H1 (cell line): ENCODE measurements around the gene GNAT2. TPM values are rescaled to one million over a fixed set of nuclear protein-coding genes. Genes with fewer than 3 reads are reported as not detected.

ENCODE experiments used
- CTCF ChIA-PET: fragments of 300-600 bp; sonication (Branson Sonifier 250); formaldehyde crosslinking; loops from one replicate; lab custom pipeline; 2021; ENCODE audit not compliant: partially characterized antibody; lab: Charles Lee
- POLR2A ChIA-PET: fragments of 300-600 bp; sonication (Branson Sonifier 250); formaldehyde crosslinking; loops from one replicate; lab custom pipeline; 2021; ENCODE audit warnings: inconsistent platforms; ENCODE audit not compliant: partially characterized antibody; lab: Charles Lee
- DNase-seq, 2 experiments: peaks; one replicate each; pipeline versions ENCODE4 v3.0.0 to v3.0.0-alpha.2; 2010 to 2022; ENCODE audit warnings: low spot score in 2 of 2, low read depth in 1 of 2, mixed read lengths in 1 of 2
- FAIRE-seq: peaks from 2 replicates; lab custom pipeline; 2011; peaks lifted over from hg19 to GRCh38; lab: Jason Lieb, UNC
- H2AFZ ChIP-seq: 2 replicates; pipeline ENCODE4 v1.8.1; 2012; ENCODE audit warnings: low read length, inconsistent platforms
- H2AK5ac ChIP-seq: 2 replicates; pipeline ENCODE4 v1.6.1; 2013; ENCODE audit warnings: low read depth, low read length
- H2BK120ac ChIP-seq: replicated peaks from 2 replicates; pipeline ENCODE3; 2013; ENCODE audit warnings: low read depth, low read length, inconsistent platforms
- H2BK12ac ChIP-seq: 2 replicates; pipeline ENCODE4 v1.6.1; 2013; ENCODE audit warnings: low read depth, low read length
- H2BK15ac ChIP-seq: 2 replicates; pipeline ENCODE4 v1.6.1; 2013; ENCODE audit warnings: low read length
- H2BK20ac ChIP-seq: 2 replicates; pipeline ENCODE4 v1.6.1; 2013; ENCODE audit warnings: low read length
- H2BK5ac ChIP-seq: 2 replicates; pipeline ENCODE4 v1.6.1; 2013; ENCODE audit warnings: low read depth, low read length
- H3K14ac ChIP-seq: 2 replicates; pipeline ENCODE4 v1.6.1; 2013; ENCODE audit warnings: inconsistent platforms; ENCODE audit not compliant: insufficient read length
- H3K18ac ChIP-seq: 2 replicates; pipeline ENCODE4 v1.6.1; 2013; ENCODE audit warnings: low read length; ENCODE audit errors: extremely low read depth
- H3K23ac ChIP-seq: 2 replicates; pipeline ENCODE4 v1.6.1; 2013; ENCODE audit warnings: inconsistent platforms; ENCODE audit not compliant: insufficient read length
- H3K23me2 ChIP-seq: 2 replicates; pipeline ENCODE4 v1.6.1; 2013; ENCODE audit warnings: low read depth, low read length
- H3K27ac ChIP-seq: 2 replicates; pipeline ENCODE4 v1.6.1; 2011; ENCODE audit warnings: low read depth, low read length, inconsistent platforms
- H3K27me3 ChIP-seq, 4 experiments: replicated peaks in 1 of 4; 1 replicate in 1 of 4; 2 replicates in 3 of 4; pipeline versions ENCODE4 v1.6.1 to v1.8.1; 2011 to 2013; ENCODE audit warnings: low read length in 3 of 4, mild to moderate bottlenecking in 3 of 4, inconsistent platforms in 2 of 4, mixed read lengths in 2 of 4, moderate library complexity in 1 of 4; ENCODE audit not compliant: control insufficient read depth in 3 of 4, insufficient read depth in 3 of 4; ENCODE audit errors: extremely low read depth in 1 of 4
- H3K36me3 ChIP-seq, 4 experiments: 2 replicates each; pipeline versions ENCODE4 v1.6.1 to v1.8.1; 2011 to 2013; ENCODE audit warnings: mild to moderate bottlenecking in 4 of 4, low read length in 3 of 4, moderate library complexity in 2 of 4, control low read depth in 1 of 4, inconsistent platforms in 1 of 4; ENCODE audit not compliant: insufficient read depth in 4 of 4, control insufficient read depth in 2 of 4
- H3K4ac ChIP-seq: replicated peaks from 2 replicates; pipeline ENCODE3; 2013; ENCODE audit warnings: low read length, low read depth, mixed read lengths, inconsistent platforms; ENCODE audit not compliant: insufficient read length
- H3K4me1 ChIP-seq, 4 experiments: replicated peaks in 1 of 4; 1 replicate in 1 of 4; 2 replicates in 3 of 4; pipeline versions ENCODE4 v1.6.1 to v1.8.1; 2011 to 2013; ENCODE audit warnings: low read length in 3 of 4, inconsistent platforms in 2 of 4, mixed read lengths in 1 of 4; ENCODE audit not compliant: insufficient read depth in 4 of 4, control insufficient read depth in 3 of 4
- H3K4me2 ChIP-seq, 2 experiments: 2 replicates each; pipeline versions ENCODE4 v1.6.1 to v1.8.1; 2011 to 2013; ENCODE audit warnings: low read depth in 2 of 2, low read length in 2 of 2, control low read depth in 1 of 2, inconsistent platforms in 1 of 2, mild to moderate bottlenecking in 1 of 2; ENCODE audit not compliant: insufficient read depth in 1 of 2
- H3K4me3 ChIP-seq, 4 experiments: fragments of 200-600, 300-600 bp in 1 of 4; sonication (generic), shearing (Covaris generic), sonication (Bioruptor Twin) in 1 of 4; 2 replicates each; pipeline versions ENCODE4 v1.5.1 to v1.8.1; 2011 to 2016; ENCODE audit warnings: low read length in 4 of 4, low read depth in 3 of 4, control low read depth in 2 of 4, inconsistent platforms in 2 of 4, mild to moderate bottlenecking in 2 of 4, mixed read lengths in 1 of 4, moderate library complexity in 1 of 4; ENCODE audit not compliant: insufficient read depth in 2 of 4; ENCODE audit errors: extremely low read depth in 1 of 4
- H3K56ac ChIP-seq: replicated peaks from 2 replicates; pipeline ENCODE3; 2013; ENCODE audit warnings: low read depth, mild to moderate bottlenecking, mixed read lengths, low read length, inconsistent platforms; ENCODE audit not compliant: insufficient read length
- H3K79me1 ChIP-seq: 2 replicates; pipeline ENCODE4 v1.6.1; 2013; ENCODE audit warnings: low read depth, low read length, control low read depth
- H3K79me2 ChIP-seq, 2 experiments: 2 replicates each; pipeline versions ENCODE4 v1.6.1 to v1.8.1; 2012 to 2013; ENCODE audit warnings: low read length in 2 of 2, mild to moderate bottlenecking in 2 of 2, inconsistent platforms in 1 of 2; ENCODE audit not compliant: insufficient read depth in 2 of 2, control insufficient read depth in 1 of 2
- H3K9ac ChIP-seq, 4 experiments: replicated peaks in 1 of 4; 1 replicate in 1 of 4; 2 replicates in 3 of 4; pipeline versions ENCODE4 v1.6.1 to v1.8.1; 2011 to 2013; ENCODE audit warnings: low read depth in 3 of 4, low read length in 3 of 4, control low read depth in 2 of 4, mild to moderate bottlenecking in 2 of 4, moderate library complexity in 2 of 4, inconsistent platforms in 1 of 4; ENCODE audit errors: extremely low read depth in 1 of 4
- H3K9me3 ChIP-seq, 2 experiments: 2 replicates each; pipeline versions ENCODE4 v1.6.1 to v1.8.1; 2012 to 2013; ENCODE audit warnings: mild to moderate bottlenecking in 2 of 2, moderate library complexity in 2 of 2, control low read depth in 1 of 2, inconsistent platforms in 1 of 2, low read depth in 1 of 2, low read length in 1 of 2, mixed read lengths in 1 of 2; ENCODE audit not compliant: insufficient read depth in 2 of 2
- H4K20me1 ChIP-seq, 2 experiments: replicated peaks in 1 of 2; 2 replicates each; pipeline versions ENCODE3 to v1.8.1; 2011 to 2013; ENCODE audit warnings: inconsistent platforms in 2 of 2, low read length in 2 of 2, mild to moderate bottlenecking in 1 of 2; ENCODE audit not compliant: insufficient read depth in 2 of 2, control insufficient read depth in 1 of 2
- H4K5ac ChIP-seq: 2 replicates; pipeline ENCODE4 v1.6.1; 2013; ENCODE audit warnings: low read length, low read depth, mixed read lengths, inconsistent platforms; ENCODE audit not compliant: insufficient read length
- H4K8ac ChIP-seq: 2 replicates; pipeline ENCODE4 v1.8.0; 2013; ENCODE audit warnings: mild to moderate bottlenecking, moderate library complexity, low read length, inconsistent platforms; ENCODE audit not compliant: insufficient read depth; ENCODE audit errors: extremely low read depth
- H4K91ac ChIP-seq: replicated peaks from 2 replicates; pipeline ENCODE3; 2013; ENCODE audit warnings: low read length, mixed read lengths, inconsistent platforms; ENCODE audit not compliant: insufficient read length
- ASH2L ChIP-seq: fragments of 200-600, 300-600 bp; sonication (generic); IDR thresholded peaks from one replicate; pipeline ENCODE4 v1.7.1; 2017; ENCODE audit warnings: low read length
- CBX5 ChIP-seq: fragments of 300-800, 300-1000 bp; sonication (generic); IDR thresholded peaks from 2 replicates; pipeline ENCODE4 v1.7.1; 2016; ENCODE audit warnings: antibody characterized with exemption, low read length, low read depth
- CTBP2 ChIP-seq: IDR thresholded peaks from 2 replicates; pipeline ENCODE4 v1.7.0; 2011; ENCODE audit warnings: borderline replicate concordance, mild to moderate bottlenecking, moderate library complexity, mixed read lengths, low read length; ENCODE audit not compliant: insufficient read depth, insufficient read length
- GTF2F1 ChIP-seq: IDR thresholded peaks from 2 replicates; pipeline ENCODE4 v1.6.1; 2012; ENCODE audit warnings: low read depth, low read length, improper control_type of control experiment, borderline replicate concordance
- JUND ChIP-seq: IDR thresholded peaks from 2 replicates; pipeline ENCODE4 v1.6.1; 2011; ENCODE audit warnings: mild to moderate bottlenecking, improper control_type of control experiment, low read length
- KDM1A ChIP-seq: fragments of 200-600, 300-600 bp; sonication (generic); IDR thresholded peaks from 2 replicates; pipeline ENCODE4 v1.7.1; 2016; ENCODE audit warnings: mild to moderate bottlenecking, low read length, borderline replicate concordance
- KDM5A ChIP-seq: fragments of 200-600 bp; IDR thresholded peaks from 2 replicates; pipeline ENCODE4 v1.7.1; 2012; ENCODE audit warnings: mild to moderate bottlenecking, low read length, inconsistent platforms, mixed read lengths
- MAX ChIP-seq: IDR thresholded peaks from 2 replicates; pipeline ENCODE4 v1.6.1; 2012; ENCODE audit warnings: inconsistent platforms
- SP2 ChIP-seq: IDR thresholded peaks from 2 replicates; pipeline ENCODE4 v1.6.1; 2012; ENCODE audit warnings: mild to moderate bottlenecking, low read length, inconsistent platforms
- SP4 ChIP-seq: IDR thresholded peaks from 2 replicates; pipeline ENCODE4 v1.6.1; 2012; ENCODE audit warnings: low read length, inconsistent platforms
- TAF1 ChIP-seq: IDR thresholded peaks from 2 replicates; pipeline ENCODE4 v1.6.1; 2011; ENCODE audit warnings: mild to moderate bottlenecking, low read depth, low read length
- USF2 ChIP-seq: IDR thresholded peaks from 2 replicates; pipeline ENCODE4 v1.6.1; 2011; ENCODE audit warnings: low read length, improper control_type of control experiment
- YY1 ChIP-seq: IDR thresholded peaks from 2 replicates; pipeline ENCODE4 v1.6.1; 2011; ENCODE audit warnings: low read depth, mild to moderate bottlenecking, low read length
- whole genome bisulfite sequencing, 2 experiments: shearing (Covaris generic) in 1 of 2; methylation state at CpG; one replicate each; pipeline versions ENCODE4 v1.1.6 to v1.1.7; 2013 to 2015; ENCODE audit warnings: low lambda C conversion rate in 2 of 2, mixed read lengths in 2 of 2, inconsistent platforms in 1 of 2, low coverage in 1 of 2, missing lambda C conversion rate in 1 of 2; ENCODE audit not compliant: insufficient replicate concordance in 2 of 2, insufficient coverage in 1 of 2, insufficient read length in 1 of 2; ENCODE audit errors: extremely low coverage in 1 of 2, missing lambda C conversion rate in 1 of 2; 5-methylcytosine and 5-hydroxymethylcytosine counted together
- polyA plus RNA-seq, 7 experiments: library from polyadenylated mRNA; depleted of rRNA in 3 of 7; stranded (reverse) in 5 of 7; unstranded in 2 of 7; fragments of >200 nt in 5 of 7; fragments of 200-250 nt in 2 of 7; gene quantifications; 1 replicate in 5 of 7; 2 replicates in 1 of 7; 4 replicates in 1 of 7; pipeline versions ENCODE4 v1.2.1 to v1.2.3, GENCODE V29; 2011 to 2013; ENCODE audit warnings: missing spikeins in 2 of 7, mixed read lengths in 2 of 7
- total RNA-seq: library from RNA; stranded (reverse); fragmentation: NEBNext Ultra II Directional; extraction: Animal tissue kit (Norgen Biotek cat#: 25700); gene quantifications from 2 replicates; pipeline ENCODE4 v1.2.1, GENCODE V29; 2021

Gene GNAT2
- total and polyA plus RNA-seq, 2 of the 8 experiments (the other 6 are each of a cell fraction or from before 2014, with no cell fraction given): 0.05 TPM; not detected in 1

- Histone ChIP-seq H3K36me3 (no peaks in the 10 kb centered on the region), H4K8ac (no peak overlapping the region), H2BK120ac (no peak overlapping the region), H2BK15ac (no peak overlapping the region), H3K23me2 (no peaks in the 10 kb centered on the region), H4K91ac (no peak overlapping the region), H4K5ac (no peak overlapping the region), H3K4me2 (no peak overlapping the region), H3K9ac (no peak overlapping the region), H3K27me3 (no peaks in the 10 kb centered on the region; a peak in 2 of 7 replicates), H2AFZ (no peak overlapping the region), H3K9me3 (no peaks in the 10 kb centered on the region), H3K18ac (no peak overlapping the region), H4K20me1 (no peaks in the 10 kb centered on the region), H3K56ac (no peak overlapping the region), H3K4ac (no peak overlapping the region), H2BK5ac (no peak overlapping the region), H3K4me1 (no peaks in the 10 kb centered on the region; a peak in 1 of 7 replicates), H2AK5ac (no peak overlapping the region), H3K23ac (no peak overlapping the region), H3K79me1 (no peaks in the 10 kb centered on the region), H2BK12ac (no peak overlapping the region), H3K27ac (no peak overlapping the region), H3K14ac (no peak overlapping the region), H3K4me3 (no peak overlapping the region), H3K79me2 (no peaks in the 10 kb centered on the region), H2BK20ac (no peak overlapping the region)
- FAIRE-seq: no peak
- no peak for DNase-seq
- ChIA-PET POLR2A (no interaction called here), CTCF (interaction anchor here (1.0 to 10.7 kb wide), 27 partner anchors 11 to 342 kb away, joined by 3 to 293 read pairs (median 14); partner anchors contain the start of genes AHCYL1, EPS8L3, GSTM1 and GSTM2)
- WGBS, 2 experiments: 71% methylated on average over 2 of the region's 2 CpGs; no CpG with 5 or more reads in 1 of the 2 experiments
- TF ChIP-seq JUND (no peak), MAX (no peak), CBX5 (no peak), CTBP2 (no peak), ASH2L (no peak), SP2 (no peak), YY1 (no peak), GTF2F1 (no peak), SP4 (no peak), KDM5A (no peak), USF2 (no peak), KDM1A (no peak), TAF1 (no peak)
Observed at GRCh38 chr1:109641861-109642260, 22.4 kb upstream of the GNAT2 start.
